Bone marrow (tissue), 2 donors: ENCODE measurements around the gene TLK1.
"Not testable (repeated sequence)": the region's sequence is repeated elsewhere in the genome, so short reads cannot be mapped to it uniquely, and the experiment has no call there.

ENCODE experiments used
- DNase-seq, 2 donors: peaks; one replicate each; lab custom pipeline; 2025; lab: John Stamatoyannopoulos, UW

Gene TLK1

GRCh38 chr2:171083451-171083850 lies 77.2 kb downstream of the TLK1 start:
- DNase-seq, result no peak

- no peak for DNase-seq
Observed at GRCh38 chr2:171081649-171082111, 79.0 kb downstream of the TLK1 start.

- no peak for DNase-seq
Observed at GRCh38 chr2:171080607-171081006, 80.1 kb downstream of the TLK1 start.

- DNase-seq, result not testable (repeated sequence)
Observed at GRCh38 chr2:171076422-171076821, 84.3 kb downstream of the TLK1 start.

- DNase-seq, result no peak
Observed at GRCh38 chr2:171072164-171072563, 88.5 kb downstream of the TLK1 start.

- no peak for DNase-seq
Observed at GRCh38 chr2:171069286-171069956, 91.3 kb downstream of the TLK1 start.

- no peak for DNase-seq
Observed at GRCh38 chr2:171066110-171066509, 94.6 kb downstream of the TLK1 start.

GRCh38 chr2:171057575-171057974 lies 103.1 kb downstream of the TLK1 start:
- no peak for DNase-seq

- no peak for DNase-seq
Observed at GRCh38 chr2:171056307-171056706, 104.4 kb downstream of the TLK1 start.

- no peak for DNase-seq
Observed at GRCh38 chr2:171049691-171050090, 111.0 kb downstream of the TLK1 start.

- DNase-seq, result no peak
Observed at GRCh38 chr2:171046048-171046560, 114.6 kb downstream of the TLK1 start.

- no peak for DNase-seq
Observed at GRCh38 chr2:171044416-171044815, 116.3 kb downstream of the TLK1 start.

GRCh38 chr2:171042253-171042969 lies 118.3 kb downstream of the TLK1 start:
- DNase-seq, result no peak

GRCh38 chr2:171036532-171036931 lies 124.2 kb downstream of the TLK1 start:
- no peak for DNase-seq

GRCh38 chr2:171034315-171034714 lies 126.4 kb downstream of the TLK1 start:
- DNase-seq, result no peak

- DNase-seq, result no peak
Observed at GRCh38 chr2:171025214-171025613, 135.5 kb downstream of the TLK1 start.

GRCh38 chr2:171018522-171018921 lies 142.2 kb downstream of the TLK1 start:
- no peak for DNase-seq

GRCh38 chr2:171016125-171016524 lies 144.6 kb downstream of the TLK1 start:
- DNase-seq, result no peak

- DNase-seq, result no peak
Observed at GRCh38 chr2:171013851-171014250, 146.8 kb downstream of the TLK1 start.

- DNase-seq, result no peak
Observed at GRCh38 chr2:171009386-171009785, 151.3 kb downstream of the TLK1 start.

- DNase-seq, result no peak
Observed at GRCh38 chr2:171008550-171009205, 152.0 kb downstream of the TLK1 start.

- no peak for DNase-seq
Observed at GRCh38 chr2:171004833-171005232, 155.9 kb downstream of the TLK1 start.

- DNase-seq, result no peak
Observed at GRCh38 chr2:171004363-171004762, 156.3 kb downstream of the TLK1 start.
